H1 (cell line): Measurements from ENCODE around the gene ACP6. TPM values are rescaled to one million over a fixed set of nuclear protein-coding genes. Genes with fewer than 3 reads are reported as not detected.

Experiments
- ATF2 ChIP-seq: IDR thresholded peaks from 2 replicates; pipeline ENCODE4 v1.6.1; 2012; ENCODE audit warnings: low read length, inconsistent platforms
- BACH1 ChIP-seq: IDR thresholded peaks from 2 replicates; pipeline ENCODE4 v1.6.1; 2012; ENCODE audit warnings: low read length, improper control_type of control experiment
- CHD1 ChIP-seq: IDR thresholded peaks from 2 replicates; pipeline ENCODE4 v1.6.1; 2012; ENCODE audit warnings: low read depth, low read length, improper control_type of control experiment
- CHD2 ChIP-seq: IDR thresholded peaks from 2 replicates; pipeline ENCODE4 v1.6.1; 2012; ENCODE audit warnings: low read length, improper control_type of control experiment
- CTBP2 ChIP-seq: IDR thresholded peaks from 2 replicates; pipeline ENCODE4 v1.7.0; 2011; ENCODE audit warnings: borderline replicate concordance, mild to moderate bottlenecking, moderate library complexity, mixed read lengths, low read length; ENCODE audit not compliant: insufficient read depth, insufficient read length
- GABPA ChIP-seq: IDR thresholded peaks from 2 replicates; pipeline ENCODE4 v1.6.1; 2011; ENCODE audit warnings: mild to moderate bottlenecking, low read length, moderate library complexity, borderline replicate concordance; ENCODE audit not compliant: insufficient read depth
- HDAC2 ChIP-seq, 2 experiments: fragments of 300-600 bp in 1 of 2; sonication (generic) in 1 of 2; IDR thresholded peaks; 2 replicates each; pipeline ENCODE4 v1.6.1; 2011 to 2012; ENCODE audit warnings: low read depth in 2 of 2, low read length in 2 of 2, mild to moderate bottlenecking in 2 of 2, moderate library complexity in 2 of 2, borderline replicate concordance in 1 of 2, inconsistent platforms in 1 of 2
- HDAC6 ChIP-seq: IDR thresholded peaks from one replicate; pipeline ENCODE4 v1.7.1; 2012; ENCODE audit warnings: low read depth, mild to moderate bottlenecking, inconsistent platforms, low read length, moderate library complexity
- KDM1A ChIP-seq: fragments of 200-600, 300-600 bp; sonication (generic); IDR thresholded peaks from 2 replicates; pipeline ENCODE4 v1.7.1; 2016; ENCODE audit warnings: mild to moderate bottlenecking, low read length, borderline replicate concordance
- MAX ChIP-seq: IDR thresholded peaks from 2 replicates; pipeline ENCODE4 v1.6.1; 2012; ENCODE audit warnings: inconsistent platforms
- NRF1 ChIP-seq: IDR thresholded peaks from 2 replicates; pipeline ENCODE4 v1.6.1; 2011; ENCODE audit warnings: mild to moderate bottlenecking, low read depth, low read length, improper control_type of control experiment
- PHF8 ChIP-seq: fragments of 200-600 bp; sonication (generic); conservative IDR thresholded peaks from 2 replicates; pipeline ENCODE4 v1.7.1; 2012; ENCODE audit warnings: low read depth, mild to moderate bottlenecking, inconsistent platforms, low read length, moderate library complexity
- POLR2A ChIP-seq, 2 experiments: IDR thresholded peaks; 1 replicate in 1 of 2; 2 replicates in 1 of 2; pipeline ENCODE4 v1.6.1; 2011; ENCODE audit warnings: low read depth in 2 of 2, low read length in 2 of 2, mild to moderate bottlenecking in 2 of 2; ENCODE audit errors: control extremely low read depth in 1 of 2
- SIRT6 ChIP-seq: IDR thresholded peaks from one replicate; pipeline ENCODE4 v1.7.1; 2012; ENCODE audit warnings: low read length, inconsistent platforms
- SP2 ChIP-seq: IDR thresholded peaks from 2 replicates; pipeline ENCODE4 v1.6.1; 2012; ENCODE audit warnings: mild to moderate bottlenecking, low read length, inconsistent platforms
- SRF ChIP-seq: IDR thresholded peaks from 2 replicates; pipeline ENCODE4 v1.6.1; 2011; ENCODE audit warnings: mild to moderate bottlenecking, low read depth, low read length, moderate library complexity
- SUZ12 ChIP-seq: fragments of 200-600 bp; sonication (generic); IDR thresholded peaks from 2 replicates; pipeline ENCODE4 v1.6.1; 2012; ENCODE audit warnings: mild to moderate bottlenecking, inconsistent platforms, low read length, moderate library complexity, mixed read lengths
- TAF7 ChIP-seq: optimal IDR thresholded peaks from 2 replicates; pipeline ENCODE3; 2011; ENCODE audit warnings: low read depth, mild to moderate bottlenecking, inconsistent platforms, low read length, moderate library complexity, borderline replicate concordance
- TCF12 ChIP-seq: IDR thresholded peaks from 2 replicates; pipeline ENCODE4 v1.6.1; 2011; ENCODE audit warnings: low read depth, mild to moderate bottlenecking, low read length
- USF2 ChIP-seq: IDR thresholded peaks from 2 replicates; pipeline ENCODE4 v1.6.1; 2011; ENCODE audit warnings: low read length, improper control_type of control experiment
- ZNF274 ChIP-seq: IDR thresholded peaks from 2 replicates; pipeline ENCODE4 v1.7.0; 2012; ENCODE audit warnings: low read length, borderline replicate concordance; ENCODE audit errors: extremely low read depth
- polyA plus RNA-seq, 7 experiments: library from polyadenylated mRNA; depleted of rRNA in 3 of 7; stranded (reverse) in 5 of 7; unstranded in 2 of 7; fragments of >200 nt in 5 of 7; fragments of 200-250 nt in 2 of 7; gene quantifications; 1 replicate in 5 of 7; 2 replicates in 1 of 7; 4 replicates in 1 of 7; pipeline versions ENCODE4 v1.2.1 to v1.2.3, GENCODE V29; 2011 to 2013; ENCODE audit warnings: missing spikeins in 2 of 7, mixed read lengths in 2 of 7
- total RNA-seq: library from RNA; stranded (reverse); fragmentation: NEBNext Ultra II Directional; extraction: Animal tissue kit (Norgen Biotek cat#: 25700); gene quantifications from 2 replicates; pipeline ENCODE4 v1.2.1, GENCODE V29; 2021

The ACP6 gene
- total and polyA plus RNA-seq, 2 of the 8 experiments (the other 6 are each of a cell fraction or from before 2014, with no cell fraction given) = 11.4 to 17.7 TPM

GRCh38 chr1:147599362-147600118, 70.8 kb downstream of the ACP6 start (continued):
- TF ChIP-seq CTBP2 (no peak), POLR2A (IDR thresholded peaks at IDR 0.05; ENCODE audit: control extremely low read depth in 1 of 2, low read depth in 2 of 2, low read length in 2 of 2) (peak; percentile 93 to 95), TCF12 (no peak), HDAC2 (IDR thresholded peaks at IDR 0.05; ENCODE audit: borderline replicate concordance in 1 of 2, low read depth in 2 of 2, low read length in 2 of 2) (peak in 1 of 2 experiments; percentile 94; a peak in 2 of 4 replicates), KDM1A (no peak), SIRT6 (no peak), SP2 (no peak), CHD2 (0 out of 2 replicates have a peak, but pooled peaks have one; percentile 10), NRF1 (no peak), BACH1 (peak; percentile 88), SRF (no peak), USF2 (no peak), GABPA (no peak), HDAC6 (no peak), SUZ12 (no peak), ATF2 (no peak), TAF7 (peak; percentile 82), PHF8 (peak; percentile 86), CHD1 (no peak), ZNF274 (no peak), MAX (peak; percentile 27; the same call in 1 of the 2 replicates)
